Activated CD8-positive, alpha-beta T cell treated with anti-CD3 and anti-CD28 coated beads for 36 hours (primary cell): ENCODE data around the gene EIF4B. TPM values are rescaled to one million over a fixed set of nuclear protein-coding genes. Genes with fewer than 3 reads are reported as not detected.

Source experiments
- ATAC-seq: fragments of 200-7000 bp; cut with Tn5 transposase; one replicate; pipeline ENCODE4 v1.10.0; 2021; ENCODE audit warnings: mild to moderate bottlenecking, moderate library complexity
- CTCF ChIA-PET: fragments of 350-600 bp; sonication (Branson Sonifier 250); formaldehyde crosslinking; loops from one replicate; lab custom pipeline; 2021; ENCODE audit warnings: antibody characterized with exemption; lab: Charles Lee
- POLR2A ChIA-PET: fragments of 350-600 bp; sonication (Branson Sonifier 250); formaldehyde crosslinking; loops from one replicate; lab custom pipeline; 2021; ENCODE audit warnings: antibody characterized with exemption; lab: Charles Lee
- DNase-seq: peaks from one replicate; pipeline ENCODE4 v3.0.0-alpha.2; 2020
- H3K27ac Mint-ChIP-seq: one replicate; pipeline ENCODE4 v1.8.0; 2021; ENCODE audit warnings: mild to moderate bottlenecking, mixed read lengths
- H3K27me3 Mint-ChIP-seq: one replicate; pipeline ENCODE4 v1.8.0; 2021; ENCODE audit warnings: mixed read lengths
- H3K36me3 Mint-ChIP-seq: one replicate; pipeline ENCODE4 v1.8.0; 2021; ENCODE audit warnings: low read depth, mixed read lengths
- H3K4me1 Mint-ChIP-seq: one replicate; pipeline ENCODE4 v1.8.0; 2021; ENCODE audit warnings: low read depth, mixed read lengths
- H3K4me3 Mint-ChIP-seq: one replicate; pipeline ENCODE4 v1.8.0; 2021; ENCODE audit warnings: mild to moderate bottlenecking, moderate library complexity, mixed read lengths
- H3K9me3 Mint-ChIP-seq: one replicate; pipeline ENCODE4 v1.8.0; 2021; ENCODE audit warnings: mixed read lengths
- intact Hi-C: fragments of 100-400 bp; cut with micrococcal nuclease; formaldehyde crosslinking; loops from one replicate; pipeline ENCODE4 v1.10.0; 2022
- total RNA-seq, 2 experiments: library from RNA; stranded (reverse); gene quantifications; one replicate each; pipeline ENCODE4 v1.2.3, GENCODE V29; 2021
- TF ChIP-seq, protein P1 (sequence below): fragments of 200-600 bp; IDR thresholded peaks from one replicate; pipeline ENCODE4 v1.8.0; 2022; ENCODE audit warnings: antibody characterized with exemption, mild to moderate bottlenecking

EIF4B gene
- total RNA-seq, 2 experiments from 2014 or later = 789 to 814 TPM

DNA sequence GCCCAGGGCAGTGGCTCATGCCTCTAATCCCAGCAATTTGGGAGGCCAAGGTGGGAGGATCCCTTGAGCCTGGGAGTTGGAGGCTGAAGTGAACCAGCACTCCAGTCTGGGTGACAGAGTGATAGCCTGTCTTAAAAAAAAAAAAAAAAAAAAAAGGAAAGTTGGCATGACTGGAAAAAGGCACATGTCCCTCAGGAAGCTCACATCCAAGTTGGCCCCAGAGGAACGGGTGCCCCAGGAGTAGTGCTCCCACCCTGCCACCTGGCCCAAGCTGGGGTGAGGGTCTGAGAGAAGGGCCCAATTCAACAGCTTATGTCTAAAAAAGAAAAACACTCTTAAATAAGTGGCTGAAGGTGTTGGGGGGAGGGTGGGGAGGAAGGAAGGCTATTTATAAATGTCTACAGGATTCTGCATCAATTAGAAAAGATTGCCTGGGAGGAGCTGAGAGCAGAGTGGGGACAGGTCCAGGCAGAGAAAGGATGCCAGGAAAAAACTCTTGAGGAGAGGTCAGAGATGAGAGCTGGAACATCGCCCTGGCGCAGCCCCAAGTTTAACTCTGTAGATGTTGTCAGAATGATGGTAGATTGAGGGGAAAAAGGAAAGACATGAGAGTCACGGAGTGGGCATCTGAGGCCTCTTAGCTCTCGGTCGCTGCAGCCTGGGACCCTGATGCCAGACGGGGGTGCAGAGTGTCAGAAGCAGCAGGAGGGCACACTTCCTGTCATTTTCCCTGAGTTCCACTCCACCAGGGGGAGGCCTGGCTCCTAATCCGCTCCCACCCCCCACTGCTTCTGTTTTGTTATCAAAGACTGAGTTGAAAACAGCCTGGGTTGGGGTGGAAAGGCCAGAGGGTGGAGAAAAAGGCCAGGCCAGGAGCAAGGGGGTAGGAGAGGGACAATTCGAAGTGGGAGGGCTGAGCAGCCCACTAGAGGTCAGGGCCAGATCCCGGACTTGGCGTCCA is 65.6 kb downstream of the EIF4B start:
- Mint-ChIP-seq H3K9me3 (no peaks in the 10 kb centered on the region), H3K36me3 (peaks cover 19% of the 10 kb centered on the region), H3K4me1 (peaks cover 17% of the 10 kb centered on the region), H3K4me3 (no peak overlapping the region), H3K27ac (peak overlapping the region; percentile 8), H3K27me3 (no peaks in the 10 kb centered on the region)
- ChIA-PET POLR2A (interaction anchor here (0.7 to 1.7 kb wide), 6 partner anchors 8 to 30 kb away, joined by 3 to 8 read pairs (median 4); partner anchors contain the start of gene SPRYD3), CTCF (interaction anchor here (1.3 to 12.1 kb wide), 3 partner anchors 18 to 280 kb away, joined by 3 to 553 read pairs (median 5); partner anchors contain the start of genes IGFBP6, SOAT2 and SPRYD3)
- TF ChIP-seq, protein P1, sequence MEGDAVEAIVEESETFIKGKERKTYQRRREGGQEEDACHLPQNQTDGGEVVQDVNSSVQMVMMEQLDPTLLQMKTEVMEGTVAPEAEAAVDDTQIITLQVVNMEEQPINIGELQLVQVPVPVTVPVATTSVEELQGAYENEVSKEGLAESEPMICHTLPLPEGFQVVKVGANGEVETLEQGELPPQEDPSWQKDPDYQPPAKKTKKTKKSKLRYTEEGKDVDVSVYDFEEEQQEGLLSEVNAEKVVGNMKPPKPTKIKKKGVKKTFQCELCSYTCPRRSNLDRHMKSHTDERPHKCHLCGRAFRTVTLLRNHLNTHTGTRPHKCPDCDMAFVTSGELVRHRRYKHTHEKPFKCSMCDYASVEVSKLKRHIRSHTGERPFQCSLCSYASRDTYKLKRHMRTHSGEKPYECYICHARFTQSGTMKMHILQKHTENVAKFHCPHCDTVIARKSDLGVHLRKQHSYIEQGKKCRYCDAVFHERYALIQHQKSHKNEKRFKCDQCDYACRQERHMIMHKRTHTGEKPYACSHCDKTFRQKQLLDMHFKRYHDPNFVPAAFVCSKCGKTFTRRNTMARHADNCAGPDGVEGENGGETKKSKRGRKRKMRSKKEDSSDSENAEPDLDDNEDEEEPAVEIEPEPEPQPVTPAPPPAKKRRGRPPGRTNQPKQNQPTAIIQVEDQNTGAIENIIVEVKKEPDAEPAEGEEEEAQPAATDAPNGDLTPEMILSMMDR = no peak
- ATAC-seq = no peak
- intact Hi-C loops = no loop called here
- DNase-seq = no peak

DNA sequence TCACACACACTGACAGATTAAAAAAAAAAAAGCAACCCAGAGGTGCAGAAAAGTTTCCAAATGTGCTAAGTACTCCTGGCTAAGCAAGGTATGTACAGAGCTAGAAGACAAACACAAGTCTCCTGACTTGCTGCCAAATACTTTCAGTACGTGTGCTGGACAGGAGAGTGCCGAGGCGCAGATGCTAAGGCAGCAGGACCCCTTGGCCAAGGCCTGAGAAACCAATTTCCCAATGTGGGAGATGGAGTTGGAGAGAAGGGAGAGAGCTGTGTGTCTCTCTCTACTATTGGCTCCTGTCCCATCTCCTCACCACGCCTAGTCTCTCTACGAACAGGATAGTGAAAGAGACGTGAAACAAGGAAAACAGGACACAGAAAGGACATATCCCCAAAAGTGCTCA is 67.6 kb downstream of the EIF4B start:
- DNase-seq = no peak
- H3K4me1 Mint-ChIP-seq = peaks cover 26% of the 10 kb centered on the region
- ATAC-seq = no peak
- peak overlapping the region; percentile 22 for H3K27ac Mint-ChIP-seq
- intact Hi-C loops = no loop called here
- no peak overlapping the region for H3K4me3 Mint-ChIP-seq
- no peaks in the 10 kb centered on the region for H3K9me3 Mint-ChIP-seq
- POLR2A ChIA-PET = interaction anchor here (1.2 kb wide), 1 partner anchor 20 kb away, joined by 3 read pairs; no protein-coding TSS in a partner anchor
- H3K27me3 Mint-ChIP-seq = no peaks in the 10 kb centered on the region
- peaks cover 22% of the 10 kb centered on the region for H3K36me3 Mint-ChIP-seq
- TF ChIP-seq, protein P1 = no peak
- CTCF ChIA-PET = interaction anchor here (1.3 to 12.1 kb wide), 3 partner anchors 16 to 26 kb away, joined by 4 to 553 read pairs (median 4); partner anchors contain the start of genes IGFBP6, SOAT2 and SPRYD3

DNA sequence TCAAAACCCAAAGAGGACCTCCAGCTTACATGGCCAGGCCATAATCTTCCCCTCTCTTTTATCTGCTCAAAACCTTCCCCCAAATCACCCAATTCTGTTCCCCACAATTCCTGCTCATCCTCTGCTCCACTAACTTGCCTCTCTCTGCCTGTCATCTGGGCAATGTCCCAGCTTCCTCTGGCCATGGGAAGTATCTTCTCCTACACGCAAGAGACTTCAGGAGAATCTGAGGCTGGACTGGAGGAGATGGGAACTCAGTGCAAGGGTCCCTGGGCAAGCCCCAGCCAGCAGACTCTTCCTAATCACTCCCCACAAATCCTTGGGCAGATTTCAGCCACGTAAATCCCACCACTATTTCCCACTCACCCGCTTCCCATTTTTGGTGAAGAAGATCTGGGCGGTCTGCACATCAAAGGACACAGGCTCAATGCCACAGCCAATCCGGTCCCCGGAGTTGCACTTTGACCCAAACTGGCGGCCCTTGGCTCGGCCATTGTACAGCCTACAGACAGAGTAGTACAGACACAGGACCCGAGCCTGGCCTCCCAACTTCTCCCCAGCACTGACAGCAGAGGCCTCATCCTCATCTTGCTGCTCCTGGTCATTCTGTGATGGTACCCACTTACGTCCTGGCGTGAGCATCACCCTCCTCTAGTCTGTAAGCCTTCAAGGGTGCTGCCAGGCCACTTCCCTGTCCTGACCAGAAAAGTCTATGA is 68.2 kb downstream of the EIF4B start:
- Mint-ChIP-seq H3K36me3 (peaks cover 22% of the 10 kb centered on the region), H3K4me3 (no peak overlapping the region), H3K27me3 (no peaks in the 10 kb centered on the region), H3K27ac (peak overlapping the region; percentile 22), H3K4me1 (peaks cover 25% of the 10 kb centered on the region), H3K9me3 (no peaks in the 10 kb centered on the region)
- intact Hi-C loops = no loop called here
- DNase-seq (no peak), ATAC-seq (no peak)
- ChIA-PET POLR2A (no interaction called here), CTCF (interaction anchor here (1.6 to 31.8 kb wide), 3 partner anchors 6 to 27 kb away, joined by 4 to 553 read pairs (median 553); partner anchors contain the start of genes IGFBP6, SOAT2 and SPRYD3)
- TF ChIP-seq, protein P1 = no peak

DNA sequence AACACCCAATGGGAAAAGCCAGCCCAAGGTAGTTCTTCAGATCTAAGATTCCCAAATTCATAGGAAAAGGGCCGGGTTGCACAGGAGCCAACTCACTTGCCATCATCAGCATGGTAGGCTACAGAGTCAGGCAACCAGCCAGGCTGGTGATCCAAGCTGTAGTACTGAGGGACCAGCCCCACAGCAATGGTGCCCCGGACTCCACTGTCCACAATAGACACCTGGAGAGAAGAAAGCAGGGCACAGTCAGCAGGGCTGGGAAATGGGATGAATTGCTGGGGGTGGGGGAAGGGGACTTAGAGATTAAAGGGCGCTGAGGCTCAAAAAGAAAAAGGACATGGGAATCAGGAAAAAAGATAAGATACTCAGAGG is 68.7 kb downstream of the EIF4B start:
- H3K27ac Mint-ChIP-seq = no peak overlapping the region
- H3K4me1 Mint-ChIP-seq = peaks cover 28% of the 10 kb centered on the region
- ATAC-seq = no peak
- peaks cover 22% of the 10 kb centered on the region for H3K36me3 Mint-ChIP-seq
- DNase-seq = no peak
- H3K4me3 Mint-ChIP-seq = no peak overlapping the region
- intact Hi-C loops = no loop called here
- CTCF ChIA-PET = interaction anchor here (0.7 to 31.8 kb wide), 2 partner anchors 6 to 24 kb away, joined by 3 to 553 read pairs; no protein-coding TSS in a partner anchor
- no peaks in the 10 kb centered on the region for H3K9me3 Mint-ChIP-seq
- TF ChIP-seq, protein P1 = no peak
- POLR2A ChIA-PET = no interaction called here
- no peaks in the 10 kb centered on the region for H3K27me3 Mint-ChIP-seq
